NB4 (cell line): ENCODE data around the gene HDAC3.
A peak's percentile ranks its signal among the peaks of the same experiment; 100 is the strongest.

ENCODE experiments used
- CTCF ChIP-seq: IDR thresholded peaks from one replicate; pipeline ENCODE4 v1.5.1; 2012; ENCODE audit warnings: low read depth, low read length
- MYC ChIP-seq: IDR thresholded peaks from 2 replicates; pipeline ENCODE4 v1.6.1; 2011; ENCODE audit warnings: low read depth, low read length
- POLR2A ChIP-seq: IDR thresholded peaks from 2 replicates; pipeline ENCODE4 v1.6.1; 2011; ENCODE audit warnings: mild to moderate bottlenecking; ENCODE audit not compliant: insufficient read length; ENCODE audit errors: extremely low read depth
- TF ChIP-seq, protein P1 (sequence below): IDR thresholded peaks from 2 replicates; pipeline ENCODE4 v1.6.1; 2011; ENCODE audit warnings: low read depth, low read length

GRCh38 chr5:141605523-141606277 lies 30.9 kb downstream of the HDAC3 start:
- TF ChIP-seq MYC (peak; percentile 52), CTCF (no peak), POLR2A (peak; percentile 41)
- TF ChIP-seq, protein P1, sequence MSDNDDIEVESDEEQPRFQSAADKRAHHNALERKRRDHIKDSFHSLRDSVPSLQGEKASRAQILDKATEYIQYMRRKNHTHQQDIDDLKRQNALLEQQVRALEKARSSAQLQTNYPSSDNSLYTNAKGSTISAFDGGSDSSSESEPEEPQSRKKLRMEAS, result 0 out of 2 replicates have a peak, but pooled peaks have one; percentile 24
